HG03097 (cell line): ENCODE results near the gene ZDHHC11.
"Not testable (repeated sequence)": the region's sequence is repeated elsewhere in the genome, so short reads cannot be mapped to it uniquely, and the experiment has no call there.

Source experiments
- ATAC-seq: cut with Tn5 transposase; IDR thresholded peaks from one replicate; pipeline ENCODE4 v1.9.1; 2021; ENCODE audit not compliant: unreplicated experiment, low FRiP score

ZDHHC11 gene

GRCh38 chr5:751992-752391 is 98.8 kb downstream of the ZDHHC11 start:
- not testable (repeated sequence) for ATAC-seq

- ATAC-seq: no peak
Measured at GRCh38 chr5:751496-751895, 99.3 kb downstream of the ZDHHC11 start.

- not testable (repeated sequence) for ATAC-seq
Measured at GRCh38 chr5:750226-750625, 100.6 kb downstream of the ZDHHC11 start.

GRCh38 chr5:749101-749670 is 101.6 kb downstream of the ZDHHC11 start:
- no peak for ATAC-seq

GRCh38 chr5:748011-748980 is 102.5 kb downstream of the ZDHHC11 start:
- not testable (repeated sequence) for ATAC-seq

DNA sequence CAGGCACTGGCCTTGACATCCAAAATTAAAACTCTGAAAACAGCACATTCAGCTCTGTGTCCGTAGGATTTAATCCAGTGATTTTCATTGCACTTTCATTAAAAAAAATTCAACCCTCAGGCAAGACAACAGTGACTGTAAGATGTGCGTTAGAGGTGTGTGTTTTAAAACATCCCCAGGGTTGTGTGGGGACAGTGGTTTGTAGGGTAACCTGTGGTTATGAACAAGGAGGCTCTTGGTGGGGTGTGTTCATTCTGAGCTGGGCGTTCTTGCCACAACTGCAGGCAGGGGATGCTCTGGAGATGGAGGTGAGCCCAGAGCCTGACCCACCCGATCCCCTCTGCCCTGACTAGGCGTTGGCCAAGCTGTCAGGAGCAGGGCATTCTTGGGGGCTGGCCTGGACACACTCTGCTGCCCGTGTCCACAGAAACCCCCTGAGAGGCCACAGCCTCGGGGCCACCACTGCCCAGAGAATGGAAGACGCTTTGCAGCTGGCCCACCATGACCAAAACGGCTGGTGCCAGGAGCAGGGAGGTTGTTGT is 103.4 kb downstream of the ZDHHC11 start:
- not testable (repeated sequence) for ATAC-seq

- no peak for ATAC-seq
Measured at GRCh38 chr5:746258-746761, 104.5 kb downstream of the ZDHHC11 start.
